Endothelial cell (in vitro differentiated cells): ENCODE data around the gene RELCH. TPM values are rescaled to one million over a fixed set of nuclear protein-coding genes. Genes with fewer than 3 reads are reported as not detected.

Experiments
- DNase-seq: peaks from one replicate; pipeline ENCODE4 v3.0.0; 2021; ENCODE audit warnings: low spot score
- H3K27ac Mint-ChIP-seq: one replicate; pipeline ENCODE4 v1.8.0; 2021; ENCODE audit warnings: mixed read lengths, inconsistent platforms; ENCODE audit not compliant: unreplicated experiment
- H3K27me3 Mint-ChIP-seq: one replicate; pipeline ENCODE4 v1.8.0; 2021; ENCODE audit warnings: mild to moderate bottlenecking, moderate library complexity, mixed read lengths, inconsistent platforms; ENCODE audit not compliant: unreplicated experiment
- H3K36me3 Mint-ChIP-seq: one replicate; pipeline ENCODE4 v1.8.0; 2021; ENCODE audit warnings: mild to moderate bottlenecking, low read depth, mixed read lengths, inconsistent platforms; ENCODE audit not compliant: unreplicated experiment
- H3K4me1 Mint-ChIP-seq: one replicate; pipeline ENCODE4 v1.8.0; 2021; ENCODE audit warnings: mild to moderate bottlenecking, mixed read lengths, inconsistent platforms; ENCODE audit not compliant: unreplicated experiment
- H3K4me3 Mint-ChIP-seq: one replicate; pipeline ENCODE4 v1.8.0; 2021; ENCODE audit warnings: mild to moderate bottlenecking, mixed read lengths, inconsistent platforms; ENCODE audit not compliant: unreplicated experiment
- H3K9me3 Mint-ChIP-seq: one replicate; pipeline ENCODE4 v1.8.0; 2021; ENCODE audit warnings: mixed read lengths, inconsistent platforms; ENCODE audit not compliant: unreplicated experiment
- total RNA-seq: library from RNA; stranded (reverse); fragmentation: NEBNext Ultra II Directional; extraction: Animal tissue kit (Norgen Biotek cat#: 25700); gene quantifications from one replicate; pipeline ENCODE4 v1.2.1, GENCODE V29; 2021; ENCODE audit not compliant: unreplicated experiment
- TF ChIP-seq, protein P1 (sequence below): fragments of 200-600 bp; sonication (generic); IDR thresholded peaks from one replicate; pipeline ENCODE4 v1.5.0; 2021; ENCODE audit warnings: antibody characterized with exemption; ENCODE audit not compliant: unreplicated experiment

Gene RELCH
- total RNA-seq, 1 donor from 2014 or later, result 27.3 TPM

- TF ChIP-seq, protein P1, sequence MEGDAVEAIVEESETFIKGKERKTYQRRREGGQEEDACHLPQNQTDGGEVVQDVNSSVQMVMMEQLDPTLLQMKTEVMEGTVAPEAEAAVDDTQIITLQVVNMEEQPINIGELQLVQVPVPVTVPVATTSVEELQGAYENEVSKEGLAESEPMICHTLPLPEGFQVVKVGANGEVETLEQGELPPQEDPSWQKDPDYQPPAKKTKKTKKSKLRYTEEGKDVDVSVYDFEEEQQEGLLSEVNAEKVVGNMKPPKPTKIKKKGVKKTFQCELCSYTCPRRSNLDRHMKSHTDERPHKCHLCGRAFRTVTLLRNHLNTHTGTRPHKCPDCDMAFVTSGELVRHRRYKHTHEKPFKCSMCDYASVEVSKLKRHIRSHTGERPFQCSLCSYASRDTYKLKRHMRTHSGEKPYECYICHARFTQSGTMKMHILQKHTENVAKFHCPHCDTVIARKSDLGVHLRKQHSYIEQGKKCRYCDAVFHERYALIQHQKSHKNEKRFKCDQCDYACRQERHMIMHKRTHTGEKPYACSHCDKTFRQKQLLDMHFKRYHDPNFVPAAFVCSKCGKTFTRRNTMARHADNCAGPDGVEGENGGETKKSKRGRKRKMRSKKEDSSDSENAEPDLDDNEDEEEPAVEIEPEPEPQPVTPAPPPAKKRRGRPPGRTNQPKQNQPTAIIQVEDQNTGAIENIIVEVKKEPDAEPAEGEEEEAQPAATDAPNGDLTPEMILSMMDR, result no peak
- peaks cover 6% of the 10 kb centered on the region for H3K4me1 Mint-ChIP-seq
- H3K36me3 Mint-ChIP-seq, result peaks cover 5% of the 10 kb centered on the region
- no peaks in the 10 kb centered on the region for H3K27me3 Mint-ChIP-seq
- H3K4me3 Mint-ChIP-seq, result no peak overlapping the region
- no peaks in the 10 kb centered on the region for H3K9me3 Mint-ChIP-seq
- H3K27ac Mint-ChIP-seq, result no peak overlapping the region
- DNase-seq, result no peak
Measured at GRCh38 chr18:62301322-62301721, 114.3 kb downstream of the RELCH start.

DNA sequence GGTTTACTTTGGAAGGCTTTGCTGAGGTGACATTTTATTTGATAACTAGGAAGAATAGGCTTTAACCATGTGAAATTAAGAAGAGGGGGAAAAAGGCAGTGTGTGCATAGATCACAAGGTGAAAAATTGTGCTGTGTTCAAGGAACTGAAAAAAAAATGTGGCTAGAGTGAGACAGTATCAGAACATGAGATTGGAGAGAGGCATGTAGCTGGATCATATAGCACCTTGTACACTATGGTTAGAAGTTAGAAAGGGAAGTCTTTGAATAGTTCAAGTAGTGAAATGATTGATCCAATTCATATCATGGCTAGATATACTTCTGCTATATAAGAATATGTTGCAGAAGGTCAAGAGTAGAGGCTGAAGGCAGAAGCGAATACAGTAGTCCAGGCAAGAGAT is 125.8 kb downstream of the RELCH start:
- Mint-ChIP-seq H3K27ac (no peak overlapping the region), H3K36me3 (peaks cover 6% of the 10 kb centered on the region), H3K9me3 (no peaks in the 10 kb centered on the region), H3K27me3 (peaks cover 2% of the 10 kb centered on the region), H3K4me3 (no peak overlapping the region), H3K4me1 (peaks cover 2% of the 10 kb centered on the region)
- DNase-seq, result no peak
- TF ChIP-seq, protein P1, result no peak

GRCh38 chr18:62318228-62319180 is 131.4 kb downstream of the RELCH start:
- Mint-ChIP-seq H3K36me3 (no peaks in the 10 kb centered on the region), H3K4me1 (peaks cover 24% of the 10 kb centered on the region), H3K4me3 (no peak overlapping the region), H3K9me3 (no peaks in the 10 kb centered on the region), H3K27me3 (peaks cover 6% of the 10 kb centered on the region), H3K27ac (no peak overlapping the region)
- TF ChIP-seq, protein P1, result no peak
- DNase-seq, result no peak

DNA sequence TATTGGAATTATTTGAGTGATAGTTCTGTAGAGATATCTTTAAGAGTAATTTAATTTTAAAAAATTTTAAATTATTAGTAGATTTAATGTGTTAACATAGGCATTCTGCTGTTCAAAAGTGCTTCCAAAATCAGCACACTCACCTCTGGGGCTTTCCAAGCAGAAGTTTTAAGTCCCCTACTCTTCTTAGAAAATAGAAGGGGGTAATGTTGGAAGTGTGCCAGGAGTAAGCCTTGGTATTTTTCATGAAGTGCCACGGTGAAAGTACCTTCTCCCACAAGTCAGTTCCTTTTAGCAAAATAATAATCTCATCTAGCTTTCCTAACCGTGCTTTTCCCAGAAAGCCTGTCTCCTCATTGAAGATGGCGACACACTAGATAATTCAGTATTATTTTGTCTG is 134.1 kb downstream of the RELCH start:
- Mint-ChIP-seq H3K4me3 (peak overlapping the region; percentile 75), H3K9me3 (no peaks in the 10 kb centered on the region), H3K27ac (no peak overlapping the region), H3K36me3 (no peaks in the 10 kb centered on the region), H3K4me1 (peaks cover 38% of the 10 kb centered on the region), H3K27me3 (peaks cover 13% of the 10 kb centered on the region)
- DNase-seq, result no peak
- TF ChIP-seq, protein P1, result no peak
